CD14-positive monocyte (primary cell): ENCODE measurements around the gene BRMS1. TPM values are rescaled to one million over a fixed set of nuclear protein-coding genes. Genes with fewer than 3 reads are reported as not detected.

ENCODE experiments used
- DNase-seq, 3 donors: peaks; one replicate each; pipeline ENCODE4 v3.0.0-alpha.2; 2011 to 2022
- H2AFZ ChIP-seq: 2 replicates; pipeline ENCODE4 v1.6.0; 2012; ENCODE audit warnings: mild to moderate bottlenecking, low read depth, low read length, inconsistent platforms; ENCODE audit not compliant: insufficient read depth, poor library complexity, severe bottlenecking
- H3K27ac ChIP-seq, 2 donors: 1 replicate in 1 of 2; 2 replicates in 1 of 2; pipeline ENCODE4 v1.5.1; 2012 to 2013; ENCODE audit warnings: low read length in 2 of 2, control low read depth in 1 of 2, inconsistent platforms in 1 of 2, low read depth in 1 of 2, mild to moderate bottlenecking in 1 of 2
- H3K27me3 ChIP-seq, 2 donors: one replicate each; pipeline versions ENCODE4 v1.6.0 to v1.6.1; 2011 to 2013; ENCODE audit warnings: low read length in 2 of 2; ENCODE audit not compliant: control insufficient read depth in 2 of 2, insufficient read depth in 2 of 2
- H3K36me3 ChIP-seq, 2 donors: replicated peaks in 1 of 2; 1 replicate in 1 of 2; 2 replicates in 1 of 2; pipeline versions ENCODE4 v1.5.1 to v1.6.1; 2012 to 2013; ENCODE audit warnings: low read length in 2 of 2, control low read depth in 1 of 2, inconsistent platforms in 1 of 2, mild to moderate bottlenecking in 1 of 2; ENCODE audit not compliant: insufficient read depth in 2 of 2, control insufficient read depth in 1 of 2
- H3K4me1 ChIP-seq, 2 donors: 1 replicate in 1 of 2; 2 replicates in 1 of 2; pipeline versions ENCODE4 v1.5.1 to v1.6.1; 2012 to 2013; ENCODE audit warnings: low read length in 2 of 2, control low read depth in 1 of 2, inconsistent platforms in 1 of 2, mild to moderate bottlenecking in 1 of 2, moderate library complexity in 1 of 2; ENCODE audit not compliant: insufficient read depth in 2 of 2, control insufficient read depth in 1 of 2
- H3K4me2 ChIP-seq: replicated peaks from 2 replicates; pipeline ENCODE3; 2012; ENCODE audit warnings: low read length, moderate library complexity, mild to moderate bottlenecking; ENCODE audit not compliant: poor library complexity, severe bottlenecking; ENCODE audit errors: extremely low read depth
- H3K4me3 ChIP-seq, 3 experiments: fragments of 200-600 bp in 1 of 3; sonication (generic) in 1 of 3; replicated peaks in 1 of 3; 1 replicate in 2 of 3; 2 replicates in 1 of 3; pipeline ENCODE4 v1.5.1; 2011 to 2013; ENCODE audit warnings: low read length in 3 of 3, mild to moderate bottlenecking in 3 of 3, control low read depth in 2 of 3, low read depth in 2 of 3, inconsistent platforms in 1 of 3, moderate library complexity in 1 of 3
- H3K79me2 ChIP-seq: 2 replicates; pipeline ENCODE4 v1.6.0; 2012; ENCODE audit warnings: mild to moderate bottlenecking, control low read depth, inconsistent platforms, low read length, moderate library complexity; ENCODE audit not compliant: insufficient read depth
- H3K9ac ChIP-seq: 2 replicates; pipeline ENCODE4 v1.6.0; 2017; ENCODE audit warnings: low read length, mild to moderate bottlenecking; ENCODE audit not compliant: insufficient read depth, poor library complexity, severe bottlenecking
- H3K9me3 ChIP-seq, 2 donors: replicated peaks in 1 of 2; 1 replicate in 1 of 2; 2 replicates in 1 of 2; pipeline versions ENCODE4 v1.5.1 to v1.6.1; 2012 to 2013; ENCODE audit warnings: low read length in 2 of 2, control low read depth in 1 of 2; ENCODE audit not compliant: control insufficient read depth in 1 of 2, insufficient read depth in 1 of 2
- H4K20me1 ChIP-seq: 2 replicates; pipeline ENCODE4 v1.6.0; 2012; ENCODE audit warnings: mild to moderate bottlenecking, low read length, control low read depth, moderate library complexity; ENCODE audit not compliant: insufficient read depth
- H3K27ac Mint-ChIP-seq, 7 donors: one replicate each; pipeline ENCODE4 v1.8.0; 2020; ENCODE audit warnings: mild to moderate bottlenecking in 7 of 7, mixed read lengths in 7 of 7, moderate library complexity in 6 of 7, inconsistent platforms in 2 of 7
- H3K27me3 Mint-ChIP-seq, 3 donors: one replicate each; pipeline ENCODE4 v1.8.0; 2021 to 2022; ENCODE audit warnings: low read depth in 3 of 3, mild to moderate bottlenecking in 3 of 3, mixed read lengths in 3 of 3, moderate library complexity in 3 of 3, inconsistent platforms in 1 of 3
- H3K36me3 Mint-ChIP-seq, 2 donors: one replicate each; pipeline ENCODE4 v1.8.0; 2020; ENCODE audit warnings: mixed read lengths in 2 of 2, inconsistent platforms in 1 of 2, mild to moderate bottlenecking in 1 of 2
- H3K4me1 Mint-ChIP-seq: one replicate; pipeline ENCODE4 v1.8.0; 2020; ENCODE audit warnings: mild to moderate bottlenecking, mixed read lengths
- H3K4me3 Mint-ChIP-seq, 2 donors: one replicate each; pipeline ENCODE4 v1.8.0; 2020; ENCODE audit warnings: mild to moderate bottlenecking in 2 of 2, mixed read lengths in 2 of 2, moderate library complexity in 1 of 2
- H3K9me3 Mint-ChIP-seq, 7 donors: one replicate each; pipeline ENCODE4 v1.8.0; 2020 to 2022; ENCODE audit warnings: mixed read lengths in 7 of 7, mild to moderate bottlenecking in 6 of 7, moderate library complexity in 6 of 7, inconsistent platforms in 2 of 7
- WGBS: methylation state at CpG from one replicate; pipeline ENCODE4 v1.1.5; 2013; ENCODE audit warnings: missing lambda C conversion rate; ENCODE audit not compliant: insufficient coverage; 5-methylcytosine and 5-hydroxymethylcytosine counted together
- intact Hi-C, 2 donors: fragments of 100-400 bp; cut with micrococcal nuclease; formaldehyde crosslinking; loops; one replicate each; pipeline versions ENCODE4 v1.15.0 to v1.15.1; 2023
- polyA plus RNA-seq, 3 donors: library from polyadenylated mRNA; depleted of rRNA in 1 of 3; unstranded in 2 of 3; stranded (reverse) in 1 of 3; fragments of 300-500 nt in 2 of 3; fragments of >200 nt in 1 of 3; fragmentation: Illumina TruSeq in 2 of 3; gene quantifications; 1 replicate in 2 of 3; 2 replicates in 1 of 3; pipeline ENCODE4 v1.2.3, GENCODE V29; 2012 to 2021
- TF ChIP-seq, protein P1 (sequence below): fragments of 200-600 bp; IDR thresholded peaks from one replicate; pipeline ENCODE4 v1.8.0; 2022; ENCODE audit warnings: antibody characterized with exemption, mild to moderate bottlenecking

The BRMS1 gene
- polyA plus RNA-seq, 3 donors: 49.0 to 65.2 (median 62.0) TPM

DNA sequence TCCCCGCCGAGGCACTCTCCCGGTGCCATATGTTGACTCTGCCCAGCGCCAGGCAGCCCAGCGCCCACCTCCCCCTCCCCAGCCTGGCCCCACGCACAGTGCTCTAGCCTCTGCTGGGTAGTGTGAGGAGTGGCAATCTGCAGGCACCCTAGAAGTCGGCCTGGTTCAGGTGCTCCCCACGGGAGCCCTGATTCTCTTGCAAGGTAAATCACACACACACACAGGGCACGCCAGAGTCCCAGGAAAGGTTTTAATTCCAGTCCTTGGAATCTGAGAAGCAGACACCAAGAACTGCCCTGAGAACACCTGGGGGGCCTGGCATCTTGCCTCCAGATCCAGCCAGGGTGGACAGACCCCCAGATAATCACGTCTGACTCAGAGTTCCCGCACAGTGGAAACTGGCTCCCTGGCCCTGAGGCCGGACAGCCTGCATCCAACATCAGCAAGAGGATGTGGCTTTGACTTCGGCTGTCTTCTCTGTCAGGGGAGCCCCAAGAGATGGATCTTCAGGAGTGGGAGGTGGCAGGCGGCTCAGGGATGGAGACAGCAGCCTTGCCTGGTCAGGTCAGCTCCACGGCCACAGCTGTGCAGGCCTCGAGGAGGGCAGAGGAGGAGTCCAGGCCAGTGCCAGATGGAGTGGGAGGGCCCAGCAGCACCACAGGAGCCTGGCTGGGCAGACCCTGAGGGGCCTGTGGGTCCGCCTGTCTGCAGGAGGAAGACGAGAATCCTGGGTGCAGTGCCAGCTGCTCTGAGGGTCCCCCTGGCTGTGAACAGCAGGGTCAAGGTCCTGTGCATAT, 7.6 kb downstream of the BRMS1 start:
- no peaks in the 10 kb centered on the region for H3K27me3 ChIP-seq
- peaks cover 26 to 30% of the 10 kb centered on the region in 2 donors for H3K4me1 ChIP-seq
- Mint-ChIP-seq H3K4me3 (no peak overlapping the region), H3K27ac (peak overlapping the region; percentile 89 to 98 (median 95)), H3K36me3 (peaks cover 57 to 69% of the 10 kb centered on the region in 2 donors), H3K4me1 (peaks cover 26% of the 10 kb centered on the region), H3K9me3 (no peaks in the 10 kb centered on the region), H3K27me3 (no peaks in the 10 kb centered on the region)
- intact Hi-C loops: no loop called here
- H3K79me2 ChIP-seq: peaks cover 13% of the 10 kb centered on the region
- peak overlapping the region; percentile 93 for H3K4me2 ChIP-seq
- DNase-seq: peak in 1 of 3 donors; percentile 7
- 86% methylated on average over 12 of the region's 18 CpGs for WGBS
- peaks cover 69 to 74% of the 10 kb centered on the region in 2 donors for H3K36me3 ChIP-seq
- H2AFZ ChIP-seq: no peak overlapping the region
- H3K9me3 ChIP-seq: no peaks in the 10 kb centered on the region
- peaks cover 38% of the 10 kb centered on the region for H4K20me1 ChIP-seq
- no peak overlapping the region for H3K9ac ChIP-seq
- H3K4me3 ChIP-seq: no peak overlapping the region
- TF ChIP-seq, protein P1, sequence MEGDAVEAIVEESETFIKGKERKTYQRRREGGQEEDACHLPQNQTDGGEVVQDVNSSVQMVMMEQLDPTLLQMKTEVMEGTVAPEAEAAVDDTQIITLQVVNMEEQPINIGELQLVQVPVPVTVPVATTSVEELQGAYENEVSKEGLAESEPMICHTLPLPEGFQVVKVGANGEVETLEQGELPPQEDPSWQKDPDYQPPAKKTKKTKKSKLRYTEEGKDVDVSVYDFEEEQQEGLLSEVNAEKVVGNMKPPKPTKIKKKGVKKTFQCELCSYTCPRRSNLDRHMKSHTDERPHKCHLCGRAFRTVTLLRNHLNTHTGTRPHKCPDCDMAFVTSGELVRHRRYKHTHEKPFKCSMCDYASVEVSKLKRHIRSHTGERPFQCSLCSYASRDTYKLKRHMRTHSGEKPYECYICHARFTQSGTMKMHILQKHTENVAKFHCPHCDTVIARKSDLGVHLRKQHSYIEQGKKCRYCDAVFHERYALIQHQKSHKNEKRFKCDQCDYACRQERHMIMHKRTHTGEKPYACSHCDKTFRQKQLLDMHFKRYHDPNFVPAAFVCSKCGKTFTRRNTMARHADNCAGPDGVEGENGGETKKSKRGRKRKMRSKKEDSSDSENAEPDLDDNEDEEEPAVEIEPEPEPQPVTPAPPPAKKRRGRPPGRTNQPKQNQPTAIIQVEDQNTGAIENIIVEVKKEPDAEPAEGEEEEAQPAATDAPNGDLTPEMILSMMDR: no peak
- peak overlapping the region; percentile 69 to 98 for H3K27ac ChIP-seq

DNA sequence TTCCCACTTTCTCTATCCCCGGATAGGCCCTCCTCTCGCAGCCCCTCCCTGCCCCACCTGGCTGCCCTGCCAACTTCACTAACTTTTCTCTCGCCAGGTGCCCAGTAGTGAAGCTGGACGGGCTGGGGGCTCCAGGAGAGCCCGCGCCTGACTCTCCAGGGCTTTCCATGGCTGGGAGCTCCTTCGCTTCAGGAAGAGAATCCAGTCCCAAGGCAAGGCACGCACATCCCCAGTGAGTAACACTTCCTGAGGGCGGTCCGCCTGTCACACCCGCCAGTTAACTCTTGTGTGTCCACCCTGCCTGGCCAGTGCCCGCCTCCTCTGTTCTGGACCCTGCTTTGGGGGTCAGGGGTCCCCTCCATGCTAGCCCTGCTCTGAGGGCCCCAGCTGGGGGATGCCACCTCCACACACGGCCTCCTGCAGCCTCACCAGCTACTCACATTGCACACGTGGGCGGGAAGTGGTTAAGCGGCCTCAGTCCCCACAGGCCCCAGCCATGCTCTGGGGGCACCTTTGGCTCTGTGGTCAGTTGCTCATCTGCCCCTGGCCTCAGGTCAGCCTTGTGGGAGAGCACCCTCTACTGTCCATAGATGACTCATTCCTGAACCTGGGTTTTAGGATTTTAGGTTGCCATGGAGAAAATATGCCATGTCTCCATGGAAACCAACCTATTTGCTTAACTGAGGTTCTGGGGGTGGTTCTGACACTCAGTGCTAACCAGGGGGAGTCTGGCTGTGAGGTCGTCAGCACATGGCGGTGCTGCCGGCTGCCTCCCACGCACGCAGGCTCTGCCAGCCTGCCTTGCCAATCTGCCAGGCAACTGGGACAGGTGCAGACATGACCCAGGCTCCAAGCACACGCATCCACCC, 8.4 kb downstream of the BRMS1 start, which contains the start of gene RIN1:
Gene RIN1, minus strand, starts transcription at position 201 of the 869 bp plus-strand sequence. Its CDS starts 32 bp downstream, at position 169.
- intact Hi-C loops: no loop called here
- Histone ChIP-seq H3K9me3 (no peaks in the 10 kb centered on the region), H2AFZ (peak within 1 kb of the TSS; percentile 66), H3K27me3 (no peaks in the 10 kb centered on the region), H3K27ac (peak within 1 kb of the TSS; percentile 69 to 98), H3K36me3 (peaks cover 68 to 74% of the 10 kb centered on the region in 2 donors), H4K20me1 (peaks cover 33% of the 10 kb centered on the region), H3K79me2 (peaks cover 13% of the 10 kb centered on the region), H3K4me3 (peak within 1 kb of the TSS; percentile 82 to 88 (median 87)), H3K4me2 (peak within 1 kb of the TSS; percentile 93), H3K9ac (peak within 1 kb of the TSS; percentile 98), H3K4me1 (peaks cover 26 to 30% of the 10 kb centered on the region in 2 donors)
- TF ChIP-seq, protein P1: peak; percentile 41
- H3K36me3 Mint-ChIP-seq: peaks cover 56 to 69% of the 10 kb centered on the region in 2 donors
- H3K4me3 Mint-ChIP-seq: peak within 1 kb of the TSS; percentile 98 to 100
- H3K4me1 Mint-ChIP-seq: peaks cover 26% of the 10 kb centered on the region
- H3K27ac Mint-ChIP-seq: peak within 1 kb of the TSS; percentile 94 to 98 (median 97)
- WGBS: 24% methylated on average over 22 of the region's 22 CpGs
- DNase-seq: peak; percentile 84 to 93 (median 93)
- no peaks in the 10 kb centered on the region for H3K9me3 Mint-ChIP-seq
- H3K27me3 Mint-ChIP-seq: no peaks in the 10 kb centered on the region
